Raji (cell line): ENCODE data around the gene ILDR2.

Experiments used
- POLR2A ChIP-seq: IDR thresholded peaks from 2 replicates; pipeline ENCODE4 v1.6.1; 2011; ENCODE audit warnings: low read depth, low read length, control low read depth; ENCODE audit not compliant: insufficient read depth

ILDR2 gene

GRCh38 chr1:166980383-166980782 is 5.0 kb upstream of the ILDR2 start:
- no peak for TF ChIP-seq POLR2A

GRCh38 chr1:166978821-166979220 is 3.5 kb upstream of the ILDR2 start:
- TF ChIP-seq POLR2A = no peak

GRCh38 chr1:166977951-166978350 is 2.6 kb upstream of the ILDR2 start:
- no peak for TF ChIP-seq POLR2A

- TF ChIP-seq POLR2A = no peak; the same call in 1 of the 2 replicates
These were observed 544 bp downstream of the ILDR2 start for GRCh38 chr1:166974647-166975345.

- no peak for TF ChIP-seq POLR2A
These were observed 2.5 kb downstream of the ILDR2 start for GRCh38 chr1:166972826-166973225.

- TF ChIP-seq POLR2A = no peak
These were observed 3.1 kb downstream of the ILDR2 start for GRCh38 chr1:166972193-166972592.

- no peak for TF ChIP-seq POLR2A
These were observed 4.1 kb downstream of the ILDR2 start for GRCh38 chr1:166971252-166971651.

- no peak for TF ChIP-seq POLR2A
These were observed 6.2 kb downstream of the ILDR2 start for GRCh38 chr1:166969074-166969677.

- no peak for TF ChIP-seq POLR2A
These were observed 14.4 kb downstream of the ILDR2 start for GRCh38 chr1:166960858-166961474.

- no peak for TF ChIP-seq POLR2A
These were observed 18.5 kb downstream of the ILDR2 start for GRCh38 chr1:166956872-166957271.

GRCh38 chr1:166956057-166956850 is 19.1 kb downstream of the ILDR2 start:
- no peak for TF ChIP-seq POLR2A

GRCh38 chr1:166953491-166953890 is 21.8 kb downstream of the ILDR2 start:
- no peak for TF ChIP-seq POLR2A

- TF ChIP-seq POLR2A = no peak
These were observed 23.2 kb downstream of the ILDR2 start for GRCh38 chr1:166952002-166952746.

GRCh38 chr1:166951050-166951449 is 24.3 kb downstream of the ILDR2 start:
- no peak for TF ChIP-seq POLR2A

- TF ChIP-seq POLR2A = no peak
These were observed 25.2 kb downstream of the ILDR2 start for GRCh38 chr1:166950156-166950555.

GRCh38 chr1:166948856-166949350 is 26.4 kb downstream of the ILDR2 start:
- no peak for TF ChIP-seq POLR2A
